ENCODE measurements around the gene THRA.

THRA gene

DNA sequence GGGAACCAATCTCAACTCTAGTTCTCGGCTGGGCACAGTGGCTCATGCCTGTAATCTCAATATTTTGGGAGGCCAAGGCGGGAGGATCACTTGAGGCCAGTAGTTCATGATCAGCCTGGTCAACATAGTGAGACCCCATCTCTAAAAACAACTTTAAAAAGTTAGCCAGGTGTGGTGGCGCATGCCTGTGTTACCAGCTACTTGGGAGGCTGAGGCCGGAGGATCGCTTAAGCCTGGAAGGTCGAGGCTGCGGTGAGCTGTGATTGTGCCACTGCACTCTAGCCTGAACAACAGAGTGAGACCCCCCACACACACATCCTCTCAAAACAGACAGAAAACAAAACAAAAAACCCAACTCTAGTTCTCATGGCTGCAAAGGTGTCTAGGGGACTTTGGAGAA is 4.9 kb downstream of the THRA start:
- no peak for DNase-seq

DNA sequence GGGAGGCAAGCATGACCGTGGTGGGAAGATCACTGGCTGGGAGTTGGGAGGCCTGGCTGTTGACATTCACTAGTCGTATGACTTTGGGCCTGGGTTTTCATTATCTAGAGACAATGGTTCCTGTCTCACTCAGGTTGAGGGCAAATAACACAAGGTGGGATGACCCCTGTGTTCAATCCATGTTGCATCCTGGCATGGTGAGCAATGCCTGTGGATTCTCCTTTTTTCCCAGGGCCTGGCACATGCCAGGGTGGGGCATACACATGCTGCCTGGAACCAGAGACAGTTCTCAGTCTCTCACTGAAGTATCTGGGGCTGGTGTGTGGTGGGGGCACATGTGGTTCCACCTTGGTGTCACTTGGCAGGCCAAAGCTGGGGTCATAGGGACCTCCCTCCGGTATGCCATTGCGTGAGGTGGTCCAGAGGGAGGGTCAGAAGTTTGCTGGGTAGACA is 5.4 kb downstream of the THRA start:
- no peak for DNase-seq

DNA sequence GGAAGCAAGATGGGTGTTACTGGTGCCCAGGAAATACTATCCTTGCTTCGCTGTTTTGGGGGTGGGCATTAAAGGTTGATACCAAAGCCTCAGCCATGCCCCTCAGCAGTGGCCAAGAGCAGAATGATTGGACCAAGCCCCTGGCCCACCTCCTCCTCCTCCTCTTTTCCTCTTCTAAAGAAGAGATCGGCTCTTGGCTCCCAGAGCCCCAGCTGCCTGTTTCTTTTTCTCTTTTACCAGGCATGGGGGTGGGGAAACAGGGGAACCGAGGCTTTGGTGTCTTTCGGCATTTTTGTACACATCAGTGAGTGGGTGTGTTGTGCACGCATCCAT is 5.8 kb downstream of the THRA start:
- no peak for DNase-seq

DNA sequence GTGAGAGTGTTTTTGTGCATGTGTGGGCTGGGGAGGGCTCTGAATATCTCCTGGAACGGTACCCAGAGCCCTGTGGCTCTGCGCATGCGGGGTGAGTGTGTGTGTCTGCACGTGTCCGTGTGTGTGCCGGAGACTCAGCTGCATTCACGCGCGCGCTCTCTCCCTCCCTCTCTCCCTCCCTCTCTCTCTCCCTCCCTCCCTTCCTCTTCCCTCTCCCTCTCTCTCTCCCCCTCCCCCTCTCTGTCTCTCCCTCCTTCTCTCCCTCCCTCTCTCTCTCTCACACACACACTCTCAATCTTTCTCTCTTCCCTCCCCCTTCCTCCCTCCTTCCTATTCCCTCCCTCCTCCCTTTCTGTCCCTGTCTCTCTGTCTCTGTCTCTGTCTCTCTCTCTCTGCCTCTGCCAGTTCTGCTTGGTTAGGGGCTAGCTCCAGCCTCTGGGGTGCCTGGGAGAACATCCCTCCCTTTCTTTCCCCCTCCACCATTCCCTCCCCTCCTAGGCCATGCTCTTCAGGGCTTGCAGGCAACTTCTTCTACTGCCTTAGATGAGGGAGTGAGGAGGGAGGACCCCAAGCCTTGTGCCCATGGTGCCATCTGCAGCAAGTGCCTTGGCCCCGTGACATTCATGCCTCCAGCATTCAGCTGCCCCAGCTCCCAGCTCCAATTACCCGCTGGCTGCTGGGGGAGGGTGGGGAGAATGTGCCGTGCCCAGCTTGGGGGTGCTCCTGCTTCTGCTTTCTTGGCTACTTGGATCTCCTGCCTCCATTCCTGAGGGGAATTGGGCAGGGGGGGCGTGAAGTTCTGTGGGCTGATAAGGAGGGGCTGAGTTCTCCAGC is 6.4 kb downstream of the THRA start:
- DNase-seq, result peak; percentile 65

DNA sequence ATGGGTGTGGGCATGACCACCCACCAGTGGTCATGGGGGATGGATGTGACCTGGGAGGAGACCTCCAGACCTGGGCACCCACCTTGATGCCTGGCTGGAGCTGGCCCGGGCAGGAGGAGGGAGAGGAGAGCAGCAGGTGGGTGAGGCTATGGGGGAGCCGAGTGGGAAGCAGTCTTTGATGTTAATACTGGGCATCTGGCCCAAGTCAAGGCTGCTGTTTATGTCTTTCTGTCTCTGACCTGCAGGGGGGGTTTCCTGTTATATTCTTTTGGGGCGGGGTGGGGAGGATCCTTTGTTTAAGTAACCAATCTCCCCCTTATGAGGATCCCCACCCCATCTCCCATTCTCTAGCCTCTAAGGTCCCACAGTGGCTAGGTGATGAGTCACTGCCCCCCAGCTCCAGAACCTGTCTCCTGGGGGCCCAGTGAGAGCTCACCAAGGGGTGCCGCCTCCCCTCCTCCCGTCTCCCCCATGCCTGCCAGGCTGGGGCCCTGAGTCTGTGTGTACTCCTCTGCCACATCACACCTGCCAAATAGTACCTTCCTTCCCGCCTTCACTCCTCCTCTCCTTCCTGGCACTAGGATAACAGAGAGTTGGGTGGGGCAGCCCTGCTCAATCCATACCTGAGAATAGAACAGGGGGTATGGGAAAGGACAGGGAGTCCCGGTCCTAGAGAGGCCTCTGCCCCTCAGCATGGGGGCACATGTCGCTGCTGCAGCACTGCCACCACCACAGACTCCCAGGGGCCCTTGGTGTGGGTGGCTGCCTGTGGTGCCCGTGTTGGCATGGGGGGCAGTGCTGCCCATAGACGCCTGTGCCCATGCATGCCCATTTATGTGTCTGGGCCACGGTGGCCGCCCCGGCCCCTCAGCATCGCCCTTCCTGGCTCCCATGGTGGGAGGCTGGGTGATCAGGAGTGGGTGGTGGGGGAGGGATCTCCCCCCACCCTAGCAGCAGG is 7.3 kb downstream of the THRA start:
- DNase-seq, result no peak

DNA sequence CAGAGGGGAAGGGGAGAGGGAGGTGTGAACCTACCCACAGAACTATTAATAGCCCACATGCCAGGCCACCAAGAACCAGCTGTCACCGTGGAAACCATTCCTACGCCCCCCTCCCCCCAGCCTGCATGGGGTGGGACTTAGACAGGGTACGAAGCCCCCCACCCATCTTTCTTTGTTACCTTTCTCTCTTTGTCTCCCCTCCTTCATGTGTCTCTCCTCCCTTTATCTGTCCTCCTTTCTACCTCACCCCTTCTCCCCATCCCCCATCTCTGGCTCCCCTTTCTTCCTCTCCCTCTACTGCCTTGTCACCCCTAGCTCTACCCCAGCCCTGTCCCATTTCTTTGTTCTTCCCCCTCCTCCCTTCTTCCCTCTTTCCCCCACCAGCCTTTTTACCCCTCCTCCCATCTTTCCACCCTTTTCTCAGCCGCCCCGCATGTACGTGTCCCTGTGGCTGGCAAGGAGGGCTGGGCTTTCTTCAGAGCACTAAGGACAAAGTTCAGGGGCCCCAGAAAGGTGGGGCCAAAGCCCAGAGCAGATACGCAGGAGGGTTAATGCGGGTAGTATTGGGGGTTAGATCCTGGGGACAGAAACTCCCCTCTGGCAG is 8.0 kb downstream of the THRA start:
- no peak for DNase-seq

DNA sequence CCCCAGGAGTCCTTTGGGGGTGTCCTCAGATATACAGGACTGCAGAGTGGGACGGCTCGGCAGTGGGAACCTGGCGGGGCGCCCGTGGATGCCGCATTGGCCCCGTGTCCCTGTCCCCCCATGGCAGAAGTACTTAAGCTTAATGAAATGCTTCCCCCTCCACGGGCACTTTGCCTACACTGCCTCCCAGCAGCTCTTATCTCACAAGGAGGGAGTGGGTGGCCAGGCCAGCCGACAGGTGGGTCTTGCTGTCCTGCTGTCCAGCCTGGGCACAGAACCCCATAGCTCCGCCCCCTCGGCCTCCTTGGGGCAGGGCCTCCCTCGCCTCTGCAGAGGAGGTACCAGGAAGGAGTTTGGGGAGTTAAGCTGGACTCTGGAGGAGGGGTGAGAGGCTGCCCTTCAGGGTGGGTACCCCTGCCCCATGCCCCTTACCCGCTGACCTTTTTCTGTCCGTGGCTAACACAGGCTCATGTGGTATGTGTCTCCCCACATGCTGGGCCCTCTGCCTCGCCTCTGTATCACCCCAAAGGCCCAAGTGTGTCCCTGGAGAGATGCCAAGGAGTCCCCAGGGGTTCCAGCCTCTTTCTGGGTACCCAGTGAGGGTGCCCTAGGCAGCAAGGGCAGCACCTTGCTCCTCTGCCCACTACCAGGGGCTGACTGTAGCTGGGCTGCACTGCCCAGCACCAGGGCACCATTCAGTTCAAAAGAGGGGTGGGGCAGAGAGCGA is 8.7 kb downstream of the THRA start:
- DNase-seq, result no peak

DNA sequence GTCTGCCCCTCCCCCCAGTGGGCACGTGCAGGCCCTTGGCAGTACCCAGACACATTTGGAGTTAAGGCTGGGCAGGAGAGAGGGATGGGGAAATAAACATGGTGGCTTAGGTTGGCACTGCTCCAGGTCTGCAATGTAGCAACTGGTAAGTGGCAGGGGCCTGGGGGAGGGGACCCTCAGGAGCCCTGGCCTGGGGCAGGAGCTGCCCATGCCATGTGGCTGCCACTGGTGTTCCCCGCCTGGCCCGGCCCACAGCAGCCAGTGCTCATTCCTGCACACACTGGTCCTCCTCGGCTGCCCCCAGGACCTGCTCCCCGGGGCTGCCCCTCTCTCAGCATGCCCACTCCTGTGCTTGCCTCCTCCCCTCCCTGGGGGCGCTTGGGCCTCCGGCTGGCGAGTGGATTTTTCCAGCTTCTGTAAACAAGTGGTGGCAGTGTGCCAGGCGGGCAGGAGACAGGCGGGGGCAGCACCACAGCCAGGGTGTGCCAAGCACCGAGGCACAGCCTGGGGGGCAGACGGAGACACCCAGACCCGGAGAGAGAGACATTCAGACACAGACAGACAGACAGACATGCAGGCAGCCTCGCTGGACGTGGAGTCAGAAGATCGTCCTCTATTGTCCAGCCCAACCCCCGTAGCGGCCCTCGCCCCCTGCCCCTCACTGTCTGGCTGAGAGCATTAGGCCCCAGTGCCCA is 9.4 kb downstream of the THRA start:
- DNase-seq, result no peak

DNA sequence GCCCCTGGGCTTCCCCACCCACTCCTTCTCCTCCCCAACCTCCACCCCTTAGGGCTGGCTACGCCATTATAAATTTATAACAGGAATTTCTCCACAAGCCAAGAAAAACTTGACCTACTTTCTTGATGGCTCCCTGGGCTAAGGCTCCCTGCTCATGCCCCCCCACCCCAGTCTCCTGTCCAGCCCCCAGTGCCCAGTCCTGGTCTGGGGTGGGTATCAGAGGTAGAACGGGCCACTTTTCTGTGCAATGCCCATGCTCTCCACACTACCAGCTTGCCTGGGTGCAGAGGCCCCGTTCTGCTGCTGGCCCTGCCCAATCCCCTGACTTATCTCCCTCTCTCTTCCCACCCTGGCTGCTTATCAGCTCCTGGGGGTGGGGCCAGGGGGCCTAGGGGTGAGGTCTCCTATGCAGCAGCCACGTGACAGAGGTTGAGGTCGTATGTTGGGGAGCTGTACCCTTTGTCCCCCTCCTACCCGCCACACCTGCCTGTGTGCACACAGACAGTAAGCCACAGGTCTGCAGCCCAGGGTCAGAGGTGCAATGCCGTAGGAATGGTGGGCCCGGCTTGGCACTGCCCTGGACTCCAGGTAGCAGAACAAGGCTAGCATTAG is 10.1 kb downstream of the THRA start:
- DNase-seq, result no peak

DNA sequence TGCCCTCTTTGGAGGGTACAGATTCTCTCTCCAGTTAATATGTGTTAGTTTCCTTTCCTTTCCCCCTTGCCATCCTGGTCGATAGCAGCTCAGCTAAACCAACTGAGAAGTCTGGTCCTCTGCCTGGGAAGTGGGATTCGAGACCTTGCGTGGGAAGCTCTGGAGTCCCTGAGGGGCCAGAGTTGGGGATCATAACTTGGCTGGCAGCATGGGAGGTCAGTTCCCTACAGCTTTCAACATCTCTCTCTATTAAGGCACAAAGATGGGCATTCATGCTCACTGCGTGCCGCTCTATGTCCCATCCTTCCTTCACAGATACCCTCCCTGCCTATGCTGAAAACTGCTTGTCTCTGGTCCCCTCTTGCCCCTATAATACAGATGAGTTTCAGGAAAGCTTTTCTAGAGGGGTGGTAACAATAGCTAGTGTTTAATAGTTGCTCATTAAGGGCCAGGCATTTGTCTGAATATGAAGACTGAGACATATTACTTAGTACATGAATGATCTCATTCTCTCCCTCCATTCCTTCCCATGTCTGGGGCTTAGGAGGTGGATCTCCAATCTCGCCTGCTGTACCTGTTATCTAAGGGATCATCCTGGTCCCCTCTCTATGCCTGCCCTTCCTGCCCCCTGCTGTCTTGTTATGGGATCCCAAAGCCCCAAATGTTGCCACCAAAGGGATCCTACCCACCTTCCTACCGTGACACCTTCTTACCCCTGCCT is 10.8 kb downstream of the THRA start:
- DNase-seq, result no peak

DNA sequence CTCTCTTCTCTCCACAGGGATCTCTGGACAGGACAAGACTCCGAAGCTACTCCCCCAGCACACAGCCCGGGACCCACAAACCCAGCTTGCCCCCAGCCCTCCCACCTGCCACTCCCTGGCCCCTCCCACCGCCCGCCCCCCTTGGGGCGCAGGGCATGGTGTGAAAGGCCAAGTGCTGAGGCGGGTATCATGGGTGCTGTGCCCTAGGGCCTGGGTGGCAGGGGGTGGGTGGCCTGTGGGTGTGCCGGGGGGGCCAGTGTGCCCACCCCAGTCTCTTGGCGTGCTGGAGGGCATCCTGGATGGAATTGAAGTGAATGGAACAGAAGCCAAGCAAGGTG is 11.4 kb downstream of the THRA start:
- no peak for DNase-seq

DNA sequence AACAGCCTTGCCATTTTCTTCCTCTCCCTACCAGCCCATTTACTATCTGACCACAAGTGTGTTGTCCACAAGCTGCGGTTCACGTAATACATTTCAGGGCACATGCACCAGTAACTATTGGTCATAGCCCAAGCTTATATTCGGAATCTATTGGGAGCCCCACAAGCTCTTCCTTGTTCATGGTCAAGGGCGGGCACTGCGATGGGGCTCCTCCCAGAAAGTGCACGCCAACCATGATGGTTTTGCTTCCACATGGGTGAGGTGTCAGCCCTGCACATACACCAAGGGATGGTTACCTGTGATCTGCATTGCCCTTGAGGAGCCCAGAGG is 12.1 kb downstream of the THRA start:
- DNase-seq, result no peak

DNA sequence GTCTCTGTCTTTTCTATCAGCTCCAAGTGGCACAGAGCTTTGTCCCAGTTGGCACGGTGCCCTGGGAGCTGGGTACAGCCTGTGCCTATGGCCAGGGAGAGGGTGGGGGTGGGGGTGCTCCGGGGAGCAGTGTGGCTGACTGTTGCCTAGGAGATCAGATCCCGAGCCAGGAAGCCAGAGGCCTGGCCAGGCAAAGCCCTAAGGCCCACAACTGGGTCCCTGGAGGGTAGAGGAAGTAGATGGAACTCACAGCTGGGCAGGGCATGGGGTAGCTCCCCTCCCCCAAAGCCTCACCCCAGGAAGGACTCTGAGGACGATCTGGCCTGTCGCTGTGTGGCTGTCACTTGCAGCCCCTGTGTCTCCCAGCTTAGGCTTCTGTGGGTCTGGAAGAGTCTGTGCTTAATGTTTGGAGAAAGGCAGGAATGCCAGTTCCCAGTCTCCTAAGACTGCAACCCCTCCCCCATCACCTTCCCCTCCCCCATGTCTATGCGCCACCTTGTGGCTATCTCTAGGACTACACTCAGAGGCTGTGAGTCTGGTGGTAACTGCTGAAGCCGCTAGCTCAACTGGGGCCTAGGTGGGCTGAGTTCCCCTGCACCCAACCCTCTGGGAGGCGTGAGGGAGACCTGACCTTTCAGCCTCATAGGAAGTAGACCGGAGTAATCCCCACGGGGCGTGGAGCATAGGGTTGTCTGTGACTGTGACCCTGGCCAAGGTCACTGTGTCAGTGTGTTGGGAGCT is 12.6 kb downstream of the THRA start:
- DNase-seq, result peak; percentile 53

DNA sequence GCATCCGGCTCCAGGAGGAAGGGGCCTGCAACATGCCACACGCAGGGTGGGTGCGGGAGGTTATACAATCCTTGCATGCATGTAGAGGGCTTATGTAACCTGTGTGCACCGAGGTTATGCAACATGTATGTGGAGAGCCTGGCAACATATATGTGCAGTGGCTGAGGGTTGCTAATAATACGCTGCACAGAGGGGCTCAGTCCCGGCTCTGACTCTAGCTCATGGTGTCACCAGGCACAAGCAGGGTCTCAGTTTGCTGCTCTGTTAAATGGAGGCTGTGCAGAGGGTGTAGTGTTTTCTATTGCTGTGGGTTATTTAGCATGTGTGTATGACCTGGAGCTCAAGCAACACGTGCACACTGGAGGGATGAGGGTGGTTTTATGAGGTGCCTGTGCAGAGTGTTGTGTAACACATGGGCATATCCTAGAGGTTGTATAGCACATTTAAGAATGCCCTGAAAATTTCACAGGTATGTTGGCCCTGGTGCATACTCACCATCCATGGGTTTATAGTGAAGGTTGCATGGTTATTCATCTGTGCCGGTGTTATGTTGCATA is 13.3 kb downstream of the THRA start:
- no peak for DNase-seq

DNA sequence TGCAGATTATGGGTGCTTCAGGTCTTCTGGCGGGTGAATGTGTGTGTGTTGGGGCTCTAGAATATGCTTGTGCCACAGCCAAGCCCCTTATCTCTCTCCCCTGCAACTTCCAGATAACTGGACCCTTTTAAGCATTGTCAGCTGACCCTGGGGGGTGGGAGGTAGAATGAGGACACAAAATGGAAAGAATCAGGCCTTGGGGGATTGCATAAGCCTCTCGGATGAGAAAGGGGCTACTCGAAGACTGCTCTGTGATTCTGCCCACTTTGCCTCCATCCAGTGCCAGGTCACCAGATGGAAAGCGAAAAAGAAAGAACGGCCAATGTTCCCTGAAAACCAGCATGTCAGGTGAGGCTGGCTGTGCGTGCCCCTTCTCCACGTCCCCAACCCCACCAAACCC is 13.8 kb downstream of the THRA start:
- DNase-seq, result no peak

DNA sequence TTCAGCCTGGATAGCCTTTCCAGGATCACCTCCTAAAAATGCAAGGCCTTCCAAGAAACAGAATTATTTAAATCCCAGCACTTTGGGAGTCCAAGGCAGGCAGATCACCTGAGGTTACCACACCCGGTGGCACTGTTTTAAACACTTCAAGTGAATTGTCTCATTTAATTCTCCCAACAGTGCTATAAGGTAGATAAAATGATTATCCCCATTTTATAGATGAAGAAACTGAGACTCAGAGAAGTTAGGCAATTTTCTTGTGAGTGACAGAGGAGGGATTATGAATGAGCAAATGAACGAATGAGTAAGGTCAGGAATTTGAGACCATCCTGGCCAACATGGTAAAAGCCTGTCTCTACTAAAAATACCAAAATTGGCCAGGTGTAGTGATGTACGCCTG is 16.8 kb downstream of the THRA start:
- no peak for DNase-seq

DNA sequence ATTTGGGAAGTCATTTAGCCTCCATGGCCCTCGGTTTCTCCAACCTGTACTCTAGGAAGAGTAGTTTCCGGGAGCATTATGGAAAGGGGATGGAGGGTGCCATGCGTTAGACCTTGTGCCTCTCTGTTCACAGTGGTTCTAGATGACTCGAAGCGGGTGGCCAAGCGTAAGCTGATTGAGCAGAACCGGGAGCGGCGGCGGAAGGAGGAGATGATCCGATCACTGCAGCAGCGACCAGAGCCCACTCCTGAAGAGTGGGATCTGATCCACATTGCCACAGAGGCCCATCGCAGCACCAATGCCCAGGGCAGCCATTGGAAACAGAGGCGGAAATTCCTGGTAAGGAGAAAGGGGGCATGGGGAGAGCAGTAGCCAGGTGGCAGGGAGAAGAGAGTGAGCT is 21.7 kb downstream of the THRA start:
- DNase-seq, result no peak

DNA sequence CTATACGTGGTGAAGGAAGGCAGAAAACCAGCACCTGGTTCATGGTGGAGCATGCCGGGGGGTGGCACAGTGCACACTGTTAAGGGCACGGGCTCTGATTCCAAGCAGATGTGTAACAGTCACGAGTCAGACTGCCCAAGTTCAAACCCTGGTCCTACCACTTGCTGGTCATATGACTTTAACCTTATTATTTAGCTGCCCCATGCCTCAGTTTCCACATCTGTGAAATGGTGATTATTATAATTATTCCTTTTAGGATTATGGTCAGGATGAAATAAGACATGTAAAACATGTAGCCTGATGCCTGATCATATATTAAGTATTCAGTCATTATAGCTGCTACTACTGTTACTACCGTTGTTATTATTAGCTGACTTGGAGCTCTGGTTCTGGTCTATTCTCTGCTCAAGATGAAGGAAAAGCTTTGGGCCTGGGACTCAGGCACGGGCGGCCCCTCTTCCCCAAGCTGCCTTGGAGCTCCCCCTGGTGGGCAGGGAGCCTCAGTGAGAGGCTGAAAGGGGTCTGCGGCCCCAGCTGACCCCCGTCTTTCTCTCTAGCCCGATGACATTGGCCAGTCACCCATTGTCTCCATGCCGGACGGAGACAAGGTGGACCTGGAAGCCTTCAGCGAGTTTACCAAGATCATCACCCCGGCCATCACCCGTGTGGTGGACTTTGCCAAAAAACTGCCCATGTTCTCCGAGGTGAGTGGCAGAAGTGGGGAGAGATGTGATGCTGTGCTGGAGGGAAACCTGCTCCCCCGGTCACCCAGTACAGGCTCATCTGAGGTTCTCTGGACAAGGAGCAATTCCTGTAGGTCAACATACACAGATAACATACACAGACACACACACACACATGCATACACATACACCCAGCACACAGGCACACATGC is 23.6 kb downstream of the THRA start:
- DNase-seq, result no peak

DNA sequence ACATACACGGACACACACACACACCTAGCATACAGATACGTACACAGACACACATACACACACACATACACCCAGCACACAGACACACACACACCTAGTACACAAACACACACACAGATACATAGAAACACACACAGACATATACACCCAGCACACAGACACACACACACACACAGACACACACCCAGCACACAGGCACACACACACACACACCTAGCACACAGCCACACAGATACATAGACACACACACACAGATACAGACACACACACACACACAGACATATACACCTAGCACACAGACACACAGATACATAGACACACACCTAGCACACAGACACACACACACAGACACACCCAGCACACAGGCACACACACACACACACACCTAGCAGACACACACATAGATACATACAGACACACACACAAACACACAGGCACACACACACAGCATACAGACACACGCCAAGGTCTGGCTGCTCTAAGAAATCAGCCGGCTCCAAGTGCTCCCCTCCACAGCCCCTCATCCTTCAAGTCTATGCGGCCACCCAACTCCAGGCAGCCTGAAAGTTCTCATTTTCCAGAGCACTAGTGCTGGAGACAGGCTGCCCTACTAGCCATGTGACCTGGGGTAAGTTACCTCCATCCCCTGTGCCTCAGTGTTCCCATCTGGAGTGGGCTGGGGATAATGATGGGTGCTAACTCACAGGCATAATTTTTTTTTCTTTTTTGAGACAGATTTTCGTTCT is 24.5 kb downstream of the THRA start:
- no peak for DNase-seq

Measured in activated effector memory CD4-positive, alpha-beta T cell treated with Interleukin-2 at 50 U/mL for 16 hours (primary cell).